Neutrophil (primary cell): Measurements from ENCODE around the gene IFITM1.

Source experiments
- H3K27ac ChIP-seq: fragments of 200-600 bp; sonication (generic); 2 replicates; pipeline ENCODE4 v1.5.1; 2016; ENCODE audit warnings: mild to moderate bottlenecking, moderate library complexity
- H3K27me3 ChIP-seq: fragments of 200-600 bp; sonication (generic); 2 replicates; pipeline ENCODE4 v1.6.0; 2016; ENCODE audit warnings: mild to moderate bottlenecking
- H3K36me3 ChIP-seq: fragments of 200-600 bp; sonication (generic); 2 replicates; pipeline ENCODE4 v1.5.1; 2017
- H3K4me1 ChIP-seq, 2 experiments: fragments of 200-600 bp in 1 of 2; sonication (generic) in 1 of 2; 1 replicate in 1 of 2; 2 replicates in 1 of 2; pipeline versions ENCODE4 v1.5.1 to v1.6.1; 2013 to 2016; ENCODE audit warnings: low read depth in 1 of 2, low read length in 1 of 2, mild to moderate bottlenecking in 1 of 2, moderate library complexity in 1 of 2; ENCODE audit not compliant: control insufficient read depth in 1 of 2, insufficient read depth in 1 of 2
- H3K4me3 ChIP-seq, 2 experiments: fragments of 200-600 bp in 1 of 2; sonication (generic) in 1 of 2; 1 replicate in 1 of 2; 2 replicates in 1 of 2; pipeline ENCODE4 v1.5.1; 2013 to 2016; ENCODE audit warnings: low read depth in 1 of 2, low read length in 1 of 2, mild to moderate bottlenecking in 1 of 2, moderate library complexity in 1 of 2
- H3K9me3 ChIP-seq: fragments of 200-600 bp; sonication (generic); 2 replicates; pipeline ENCODE4 v1.5.1; 2016
- CTCF ChIP-seq: fragments of 200-600 bp; sonication (generic); IDR thresholded peaks from 2 replicates; pipeline ENCODE4 v1.5.1; 2016; ENCODE audit warnings: antibody characterized with exemption

Gene IFITM1

GRCh38 chr11:350723-351255 lies 36.9 kb downstream of the IFITM1 start:
- Histone ChIP-seq H3K4me3 (peak overlapping the region in 1 of 2 experiments; percentile 50), H3K27me3 (peaks cover 70% of the 10 kb centered on the region), H3K36me3 (no peaks in the 10 kb centered on the region), H3K9me3 (no peaks in the 10 kb centered on the region), H3K27ac (peak overlapping the region; percentile 62), H3K4me1 (peaks cover 30 to 45% of the 10 kb centered on the region in 2 experiments)
- TF ChIP-seq CTCF = no peak

- Histone ChIP-seq H3K9me3 (no peaks in the 10 kb centered on the region), H3K4me1 (peaks cover 31 to 46% of the 10 kb centered on the region in 2 experiments), H3K27ac (peak overlapping the region; percentile 62), H3K36me3 (no peaks in the 10 kb centered on the region), H3K4me3 (no peak overlapping the region), H3K27me3 (peaks cover 73% of the 10 kb centered on the region)
- no peak for TF ChIP-seq CTCF
Observed at GRCh38 chr11:351411-351810, 37.6 kb downstream of the IFITM1 start.

- Histone ChIP-seq H3K4me3 (no peak overlapping the region), H3K27ac (peak overlapping the region; percentile 45), H3K27me3 (peaks cover 69% of the 10 kb centered on the region), H3K9me3 (no peaks in the 10 kb centered on the region), H3K4me1 (peaks cover 31 to 46% of the 10 kb centered on the region in 2 experiments), H3K36me3 (no peaks in the 10 kb centered on the region)
- no peak for TF ChIP-seq CTCF
Observed at GRCh38 chr11:352456-353031, 38.7 kb downstream of the IFITM1 start.

GRCh38 chr11:353179-353873 lies 39.5 kb downstream of the IFITM1 start:
- Histone ChIP-seq H3K27ac (peak overlapping the region; percentile 45), H3K9me3 (no peaks in the 10 kb centered on the region)
- no peak for TF ChIP-seq CTCF

GRCh38 chr11:355581-356458 lies 42.0 kb downstream of the IFITM1 start:
- TF ChIP-seq CTCF = peak; percentile 38
- H3K4me3 ChIP-seq = peak overlapping the region; percentile 65 to 70
- H3K9me3 ChIP-seq = no peaks in the 10 kb centered on the region
- no peaks in the 10 kb centered on the region for H3K36me3 ChIP-seq
- peaks cover 17 to 36% of the 10 kb centered on the region in 2 experiments for H3K4me1 ChIP-seq
- H3K27ac ChIP-seq = peak overlapping the region; percentile 89
- H3K27me3 ChIP-seq = peaks cover 55% of the 10 kb centered on the region

More at GRCh38 chr11:353179-353873, 39.5 kb downstream of the IFITM1 start:
- peaks cover 27 to 46% of the 10 kb centered on the region in 2 experiments for H3K4me1 ChIP-seq
- no peaks in the 10 kb centered on the region for H3K36me3 ChIP-seq
- H3K4me3 ChIP-seq = no peak overlapping the region
- H3K27me3 ChIP-seq = peaks cover 66% of the 10 kb centered on the region
